MCF 10A (cell line): ENCODE data around the gene FLT4. TPM values are rescaled to one million over a fixed set of nuclear protein-coding genes. Genes with fewer than 3 reads are reported as not detected.

Experiments used
- BruUV-seq: library from RNA; stranded (reverse); fragments of 400-500 nt; replicated peaks from 2 replicates; lab custom pipeline; 2021; lab: Mats Ljungman, UMichigan
- CTCF ChIA-PET: fragments of 300-600 bp; sonication (Branson Sonifier 250); formaldehyde crosslinking; extraction: SDS; loops from one replicate; lab custom pipeline; 2021; ENCODE audit warnings: antibody characterized with exemption, inconsistent platforms; lab: Yijun Ruan, JAX
- POLR2A ChIA-PET: fragments of 300-600, 350-650 bp; sonication (Branson Sonifier 250); formaldehyde crosslinking; extraction: SDS; loops from one replicate; lab custom pipeline; 2020; ENCODE audit warnings: antibody characterized with exemption, inconsistent platforms; lab: Yijun Ruan, JAX
- DNase-seq: peaks from one replicate; pipeline ENCODE4 v3.0.0-alpha.2; 2018; ENCODE audit not compliant: unreplicated experiment
- H3K27ac Mint-ChIP-seq: one replicate; pipeline ENCODE4 v1.8.0; 2022; ENCODE audit warnings: mild to moderate bottlenecking, low read depth, mixed read lengths; ENCODE audit not compliant: unreplicated experiment
- H3K27me3 Mint-ChIP-seq: one replicate; pipeline ENCODE4 v1.8.0; 2022; ENCODE audit warnings: mixed read lengths; ENCODE audit not compliant: insufficient read depth, unreplicated experiment
- H3K36me3 Mint-ChIP-seq: one replicate; pipeline ENCODE4 v1.8.0; 2022; ENCODE audit warnings: mild to moderate bottlenecking, moderate library complexity, mixed read lengths; ENCODE audit not compliant: insufficient read depth, unreplicated experiment
- H3K4me1 Mint-ChIP-seq: one replicate; pipeline ENCODE4 v1.8.0; 2022; ENCODE audit warnings: mixed read lengths; ENCODE audit not compliant: insufficient read depth, unreplicated experiment
- H3K4me3 Mint-ChIP-seq: one replicate; pipeline ENCODE4 v1.8.0; 2022; ENCODE audit warnings: mild to moderate bottlenecking, moderate library complexity, mixed read lengths; ENCODE audit not compliant: unreplicated experiment
- H3K9me3 Mint-ChIP-seq: one replicate; pipeline ENCODE4 v1.8.0; 2022; ENCODE audit warnings: mixed read lengths; ENCODE audit not compliant: unreplicated experiment
- CTCF ChIP-seq: fragments of 200-600 bp; IDR thresholded peaks from one replicate; pipeline ENCODE4 v1.8.0; 2022; ENCODE audit warnings: antibody characterized with exemption, mild to moderate bottlenecking; ENCODE audit not compliant: unreplicated experiment
- intact Hi-C: fragments of 100-400 bp; cut with micrococcal nuclease; formaldehyde crosslinking; loops from 2 replicates; pipeline ENCODE4 v1.14.1; 2022
- total RNA-seq: library from RNA; stranded (reverse); gene quantifications from 2 replicates; pipeline ENCODE4 v1.2.3, GENCODE V29; 2022

FLT4 gene
- total RNA-seq, 1 experiment from 2014 or later: not detected

- no peak for TF ChIP-seq CTCF
- CTCF ChIA-PET: no interaction called here
Measured at GRCh38 chr5:180627386-180628120, 21.8 kb downstream of the FLT4 start.

GRCh38 chr5:180626661-180627385 lies 22.6 kb downstream of the FLT4 start:
- CTCF ChIA-PET: interaction anchor here (1.5 kb wide), 1 partner anchor 15 kb away, joined by 6 read pairs; no protein-coding TSS in a partner anchor
- no peak for DNase-seq
- POLR2A ChIA-PET: no interaction called here

More at GRCh38 chr5:180627386-180628120, 21.8 kb downstream of the FLT4 start:
- intact Hi-C loops: no loop called here
- DNase-seq: no peak
- Mint-ChIP-seq H3K9me3 (no peaks in the 10 kb centered on the region), H3K36me3 (no peaks in the 10 kb centered on the region), H3K27ac (no peak overlapping the region), H3K4me3 (no peak overlapping the region), H3K4me1 (no peaks in the 10 kb centered on the region), H3K27me3 (no peaks in the 10 kb centered on the region)
- POLR2A ChIA-PET: no interaction called here
- BruUV-seq: no TSS peak

GRCh38 chr5:180625791-180626660 lies 23.4 kb downstream of the FLT4 start:
- no peak overlapping the region for H3K4me3 Mint-ChIP-seq
- ChIA-PET POLR2A (interaction anchor here (0.6 to 0.7 kb wide), 2 partner anchors 460 to 508 kb away, joined by 3 read pairs; no protein-coding TSS in a partner anchor), CTCF (interaction anchor here (1.5 to 1.8 kb wide), 2 partner anchors 16 to 20 kb away, joined by 6 read pairs; no protein-coding TSS in a partner anchor)
- H3K9me3 Mint-ChIP-seq: no peaks in the 10 kb centered on the region
- no peaks in the 10 kb centered on the region for H3K4me1 Mint-ChIP-seq
- no TSS peak for BruUV-seq
- no peak for TF ChIP-seq CTCF
- DNase-seq: no peak
- H3K27me3 Mint-ChIP-seq: no peaks in the 10 kb centered on the region
- intact Hi-C loops: no loop called here
- H3K36me3 Mint-ChIP-seq: no peaks in the 10 kb centered on the region
- H3K27ac Mint-ChIP-seq: no peak overlapping the region

More at GRCh38 chr5:180626661-180627385, 22.6 kb downstream of the FLT4 start:
- Mint-ChIP-seq H3K27me3 (no peaks in the 10 kb centered on the region), H3K27ac (no peak overlapping the region), H3K36me3 (no peaks in the 10 kb centered on the region), H3K4me3 (no peak overlapping the region), H3K9me3 (no peaks in the 10 kb centered on the region), H3K4me1 (no peaks in the 10 kb centered on the region)
- intact Hi-C loops: no loop called here
- BruUV-seq: no TSS peak
- TF ChIP-seq CTCF: no peak
